Measurements from ENCODE around the gene ZBTB7C.
A peak's percentile ranks its signal among the peaks of the same experiment; 100 is the strongest.

ZBTB7C gene

DNA sequence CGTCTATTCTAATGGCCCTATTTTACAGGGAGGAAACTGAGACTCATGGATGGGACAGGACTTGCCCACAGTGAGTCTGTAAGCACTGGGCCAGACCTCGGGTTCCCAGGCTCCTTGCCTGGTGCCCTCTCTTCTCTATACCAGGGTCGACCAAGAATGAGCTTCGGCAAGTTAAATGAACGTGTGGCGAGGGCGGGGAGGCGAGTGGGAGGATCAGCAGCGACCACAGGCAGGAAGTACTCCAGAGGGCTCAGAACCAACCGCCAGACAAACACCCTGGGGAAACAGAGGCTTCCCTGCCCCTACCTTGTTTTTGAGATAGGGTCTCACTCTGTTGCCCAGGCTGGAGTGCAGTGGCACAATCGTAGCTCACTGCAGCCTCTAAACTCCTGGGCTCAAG, 301.0 kb downstream of the ZBTB7C start:
- TF ChIP-seq SUZ12 (IDR thresholded peaks at IDR 0.05), result no peak
- no peak for TF ChIP-seq FOXA1 (IDR thresholded peaks at IDR 0.05)
- no peak for TF ChIP-seq ZNF384 (IDR thresholded peaks at IDR 0.05)
- no peak for TF ChIP-seq LEF1 (IDR thresholded peaks at IDR 0.05; ENCODE audit: borderline replicate concordance)
- no peak for TF ChIP-seq TARDBP (IDR thresholded peaks at IDR 0.05)
- TF ChIP-seq, protein P1, sequence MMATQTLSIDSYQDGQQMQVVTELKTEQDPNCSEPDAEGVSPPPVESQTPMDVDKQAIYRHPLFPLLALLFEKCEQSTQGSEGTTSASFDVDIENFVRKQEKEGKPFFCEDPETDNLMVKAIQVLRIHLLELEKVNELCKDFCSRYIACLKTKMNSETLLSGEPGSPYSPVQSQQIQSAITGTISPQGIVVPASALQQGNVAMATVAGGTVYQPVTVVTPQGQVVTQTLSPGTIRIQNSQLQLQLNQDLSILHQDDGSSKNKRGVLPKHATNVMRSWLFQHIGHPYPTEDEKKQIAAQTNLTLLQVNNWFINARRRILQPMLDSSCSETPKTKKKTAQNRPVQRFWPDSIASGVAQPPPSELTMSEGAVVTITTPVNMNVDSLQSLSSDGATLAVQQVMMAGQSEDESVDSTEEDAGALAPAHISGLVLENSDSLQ (IDR thresholded peaks at IDR 0.05), result no peak
- no peak for TF ChIP-seq FOXM1 (IDR thresholded peaks at IDR 0.05; ENCODE audit: borderline replicate concordance)
- TF ChIP-seq CTBP1 (IDR thresholded peaks at IDR 0.05; ENCODE audit: borderline replicate concordance), result no peak
- no peak for TF ChIP-seq FOXK2 (IDR thresholded peaks at IDR 0.05)
- TF ChIP-seq NFRKB (IDR thresholded peaks at IDR 0.05), result no peak
- ChIA-PET CTCF (no interaction called here), POLR2A (no interaction called here)
- no peak for DNase-seq (ENCODE audit: extremely low spot score)

DNA sequence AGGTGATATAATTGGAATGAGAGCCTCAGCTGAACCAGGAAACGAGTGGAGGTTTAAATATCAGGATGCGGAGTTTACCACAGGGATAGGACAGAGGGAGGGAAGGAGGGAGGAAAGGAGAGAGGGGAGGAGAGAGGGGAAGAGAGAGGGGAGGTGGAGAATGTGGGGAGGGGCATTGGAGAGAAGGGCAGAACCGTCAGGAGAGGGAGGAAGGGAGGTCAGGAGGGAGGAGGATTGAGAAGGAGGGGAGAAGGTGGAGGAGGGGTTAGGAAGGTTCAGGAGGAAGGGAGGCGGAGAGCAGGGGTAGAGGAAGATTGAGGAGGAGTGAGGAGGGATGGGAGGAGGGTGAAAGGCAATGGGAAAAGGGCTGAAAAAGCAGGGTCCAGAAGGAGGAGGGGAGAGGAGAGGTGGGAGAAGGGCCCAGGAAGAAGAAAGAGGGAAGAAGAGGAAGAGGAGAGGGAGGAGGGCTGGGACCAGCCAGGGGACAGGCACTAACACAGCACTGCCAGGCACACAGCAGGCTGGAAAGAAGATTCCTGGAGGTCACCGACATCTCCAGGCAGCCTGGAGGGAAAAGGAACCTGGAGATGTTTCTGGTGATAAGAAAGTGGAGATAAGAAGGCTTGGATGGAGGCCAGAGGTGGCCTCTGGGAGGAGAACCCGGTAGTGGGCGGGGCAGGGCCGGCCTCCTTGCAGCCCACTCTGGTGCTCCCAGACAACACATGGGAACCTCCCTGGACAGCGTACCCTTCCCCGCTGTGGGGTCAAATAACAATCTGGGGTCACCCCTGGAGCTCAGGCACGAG, 302.0 kb downstream of the ZBTB7C start:
- ChIA-PET POLR2A (no interaction called here), CTCF (no interaction called here)
- TF ChIP-seq ZNF384 (IDR thresholded peaks at IDR 0.05) (no peak), SP1 (IDR thresholded peaks at IDR 0.05) (no peak)
- no peak for DNase-seq (ENCODE audit: extremely low spot score)

DNA sequence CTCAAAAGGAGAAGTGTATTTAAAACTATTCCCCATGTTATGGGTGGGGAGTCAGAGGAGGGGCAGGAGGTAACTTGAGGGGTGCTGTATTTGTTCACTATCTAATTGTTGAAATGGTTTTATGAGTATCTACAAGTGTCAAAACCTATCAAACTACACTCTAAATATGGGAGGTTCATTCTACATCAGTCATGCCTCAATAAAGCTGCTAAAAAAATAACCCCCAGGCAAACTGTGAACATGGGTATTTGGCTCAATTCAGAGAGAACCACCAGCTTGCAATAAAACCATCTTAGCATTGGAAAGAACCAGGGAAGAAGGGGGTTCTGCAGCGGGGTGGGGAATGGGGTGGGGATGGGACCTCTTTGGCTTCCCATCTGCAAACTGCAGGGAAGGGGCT, 302.7 kb downstream of the ZBTB7C start:
- ChIA-PET POLR2A (no interaction called here), CTCF (no interaction called here)
- no peak for TF ChIP-seq SUZ12 (IDR thresholded peaks at IDR 0.05)
- TF ChIP-seq ZNF384 (IDR thresholded peaks at IDR 0.05), result no peak
- no peak for TF ChIP-seq BHLHE40 (IDR thresholded peaks at IDR 0.05; ENCODE audit: borderline replicate concordance)
- TF ChIP-seq, protein P1 (IDR thresholded peaks at IDR 0.05), result no peak
- no peak for TF ChIP-seq ELF4 (IDR thresholded peaks at IDR 0.05)
- no peak for TF ChIP-seq CTBP1 (IDR thresholded peaks at IDR 0.05; ENCODE audit: borderline replicate concordance)
- no peak for TF ChIP-seq ARNT (IDR thresholded peaks at IDR 0.05)
- TF ChIP-seq HDGF (IDR thresholded peaks at IDR 0.05; ENCODE audit: borderline replicate concordance), result no peak
- no peak for TF ChIP-seq FOXK2 (IDR thresholded peaks at IDR 0.05)
- no peak for TF ChIP-seq NFRKB (IDR thresholded peaks at IDR 0.05)
- TF ChIP-seq FOXA1 (IDR thresholded peaks at IDR 0.05), result no peak
- no peak for DNase-seq (ENCODE audit: extremely low spot score)

DNA sequence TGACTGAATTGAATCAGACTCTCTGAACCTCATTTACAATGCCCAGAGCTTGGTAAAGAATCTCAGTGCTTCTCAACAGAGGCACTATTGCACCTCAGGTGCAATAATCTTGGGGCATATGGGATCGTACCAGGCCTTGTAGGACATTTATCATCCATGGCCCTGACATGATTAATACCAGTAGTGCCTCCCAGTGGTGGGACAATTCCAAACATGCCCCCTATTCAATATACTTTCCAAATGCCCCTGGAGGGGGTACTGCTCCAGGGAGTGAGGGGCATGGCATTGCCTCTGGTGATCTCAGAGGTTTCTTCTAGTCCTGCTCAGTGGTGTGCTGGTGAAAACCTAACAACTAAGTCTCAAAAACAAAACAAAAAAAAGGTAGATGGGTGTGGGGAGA, 303.9 kb downstream of the ZBTB7C start:
- ChIA-PET CTCF (interaction anchor here (0.9 kb wide), 1 partner anchor 68 kb away, joined by 3 read pairs; no protein-coding TSS in a partner anchor), POLR2A (no interaction called here)
- DNase-seq (ENCODE audit: extremely low spot score), result no peak
- TF ChIP-seq, protein P1 (IDR thresholded peaks at IDR 0.05), result peak; percentile 33; the same call in 1 of the 2 replicates
- TF ChIP-seq BHLHE40 (IDR thresholded peaks at IDR 0.05; ENCODE audit: borderline replicate concordance), result no peak

DNA sequence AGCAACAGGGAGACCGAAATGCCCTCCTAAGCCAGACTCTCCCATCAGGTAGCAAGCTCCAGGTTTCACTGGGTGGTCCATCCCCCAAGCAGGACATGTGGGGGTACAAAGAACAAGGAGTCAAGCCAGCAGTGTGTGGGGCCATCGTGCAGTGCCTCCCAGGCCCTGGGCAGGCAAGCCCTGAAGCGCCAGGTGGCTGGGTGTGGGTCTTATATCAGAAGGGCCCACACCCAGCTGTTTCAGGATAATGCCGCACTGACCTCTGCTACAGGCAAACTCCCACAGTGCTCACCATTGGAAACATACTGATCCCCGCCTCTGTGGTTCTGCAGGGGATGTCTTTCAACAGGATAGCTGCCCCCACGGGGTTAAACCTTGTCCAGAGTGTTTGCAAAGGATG, 304.5 kb downstream of the ZBTB7C start:
- ChIA-PET POLR2A (no interaction called here), CTCF (interaction anchor here (0.9 kb wide), 1 partner anchor 67 kb away, joined by 3 read pairs; no protein-coding TSS in a partner anchor)
- DNase-seq (ENCODE audit: extremely low spot score), result no peak
- TF ChIP-seq, protein P1 (IDR thresholded peaks at IDR 0.05), result no peak
- no peak for TF ChIP-seq FOXA1 (IDR thresholded peaks at IDR 0.05)
- no peak for TF ChIP-seq CTBP1 (IDR thresholded peaks at IDR 0.05; ENCODE audit: borderline replicate concordance)
- TF ChIP-seq BHLHE40 (IDR thresholded peaks at IDR 0.05; ENCODE audit: borderline replicate concordance), result no peak

DNA sequence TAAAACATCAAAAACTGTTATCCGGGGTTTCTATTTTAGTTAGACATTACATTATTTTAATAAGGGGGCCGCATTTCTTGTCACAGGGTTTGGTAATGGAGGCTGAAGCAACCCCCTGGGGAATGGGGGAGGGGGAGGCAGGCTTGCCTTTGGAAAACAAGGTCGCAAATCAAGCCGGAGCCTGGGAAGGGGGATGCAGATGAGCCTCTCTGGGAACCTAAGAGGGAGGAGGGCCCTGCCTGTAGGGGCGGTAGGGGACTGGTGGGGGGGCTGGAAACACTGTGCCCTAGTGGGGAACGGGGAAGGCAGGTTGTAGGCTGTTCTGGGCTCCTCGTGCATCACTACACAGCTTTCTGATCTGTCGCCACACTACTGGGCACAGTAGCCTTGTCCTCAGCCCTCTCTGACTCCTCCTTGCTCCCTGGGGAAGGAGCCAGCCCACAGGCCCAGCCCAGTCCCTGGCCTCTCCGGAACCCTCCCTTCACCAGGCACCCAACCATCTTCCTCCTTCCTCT, 308.5 kb downstream of the ZBTB7C start:
- no peak for TF ChIP-seq TARDBP (IDR thresholded peaks at IDR 0.05)
- TF ChIP-seq NFRKB (IDR thresholded peaks at IDR 0.05), result no peak
- TF ChIP-seq CTBP1 (IDR thresholded peaks at IDR 0.05; ENCODE audit: borderline replicate concordance), result no peak
- no peak for TF ChIP-seq SP1 (IDR thresholded peaks at IDR 0.05)
- TF ChIP-seq SUZ12 (IDR thresholded peaks at IDR 0.05), result no peak
- TF ChIP-seq ARNT (IDR thresholded peaks at IDR 0.05), result no peak
- TF ChIP-seq ELF4 (IDR thresholded peaks at IDR 0.05), result no peak
- no peak for TF ChIP-seq ZNF384 (IDR thresholded peaks at IDR 0.05)
- TF ChIP-seq L3MBTL2 (conservative IDR thresholded peaks at IDR 0.05), result no peak
- TF ChIP-seq BHLHE40 (IDR thresholded peaks at IDR 0.05; ENCODE audit: borderline replicate concordance), result no peak
- TF ChIP-seq, protein P1 (IDR thresholded peaks at IDR 0.05), result no peak
- TF ChIP-seq HDGF (IDR thresholded peaks at IDR 0.05; ENCODE audit: borderline replicate concordance), result no peak
- ChIA-PET CTCF (no interaction called here), POLR2A (no interaction called here)
- peak; percentile 20 for DNase-seq (ENCODE audit: extremely low spot score)
